GM18870 (cell line): ENCODE measurements around the gene ZNF22.

ENCODE experiments used
- ATAC-seq: cut with Tn5 transposase; IDR thresholded peaks from one replicate; pipeline ENCODE4 v1.9.1; 2021; ENCODE audit warnings: moderate library complexity; ENCODE audit not compliant: unreplicated experiment

ZNF22 gene

DNA sequence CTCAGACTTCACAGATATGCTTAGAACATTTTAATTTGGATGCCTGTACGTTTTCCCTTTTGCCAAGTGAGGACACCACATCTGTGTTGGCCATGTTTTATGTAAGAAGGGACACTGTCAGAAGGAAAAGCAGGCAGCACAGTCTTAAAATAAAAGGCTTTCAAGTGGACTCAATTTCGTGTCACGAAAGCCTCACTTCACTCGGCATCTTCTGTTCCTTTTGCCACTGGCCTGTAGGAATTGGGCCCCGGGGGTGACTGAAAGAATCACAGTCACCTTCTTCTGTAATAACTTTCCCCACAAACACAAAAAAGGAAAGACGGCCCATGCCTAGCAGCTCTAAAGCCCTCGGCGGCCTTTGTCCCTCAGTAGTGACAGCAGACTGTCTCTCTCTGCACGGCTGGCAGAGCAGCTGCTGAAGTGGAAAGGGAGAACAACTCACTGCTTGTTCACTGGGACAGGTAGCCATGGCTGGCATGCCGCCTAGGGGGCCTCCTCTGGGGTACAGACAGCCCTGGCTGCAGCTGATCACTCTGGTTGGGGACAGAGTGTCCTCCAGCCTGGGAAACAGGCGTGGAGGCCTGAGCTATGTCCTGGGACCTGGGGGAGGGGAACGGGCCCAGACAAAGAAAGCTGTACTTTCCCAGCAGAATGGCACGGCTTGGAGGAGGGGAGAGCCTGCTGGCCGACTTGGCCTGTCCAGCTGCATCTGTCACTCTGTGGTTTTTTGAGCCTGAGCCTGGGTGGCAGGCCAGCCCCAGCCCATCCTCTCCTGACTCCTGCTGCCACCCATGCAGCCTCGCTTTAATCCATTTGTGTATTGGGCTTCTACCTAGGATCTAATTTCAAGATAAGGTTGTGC is 36.7 kb upstream of the ZNF22 start:
- no peak for ATAC-seq

- no peak for ATAC-seq
Measured at GRCh38 chr10:44965104-44965503, 35.6 kb upstream of the ZNF22 start.

- peak; percentile 43 for ATAC-seq
Measured at GRCh38 chr10:44965651-44966097, 35.0 kb upstream of the ZNF22 start.

DNA sequence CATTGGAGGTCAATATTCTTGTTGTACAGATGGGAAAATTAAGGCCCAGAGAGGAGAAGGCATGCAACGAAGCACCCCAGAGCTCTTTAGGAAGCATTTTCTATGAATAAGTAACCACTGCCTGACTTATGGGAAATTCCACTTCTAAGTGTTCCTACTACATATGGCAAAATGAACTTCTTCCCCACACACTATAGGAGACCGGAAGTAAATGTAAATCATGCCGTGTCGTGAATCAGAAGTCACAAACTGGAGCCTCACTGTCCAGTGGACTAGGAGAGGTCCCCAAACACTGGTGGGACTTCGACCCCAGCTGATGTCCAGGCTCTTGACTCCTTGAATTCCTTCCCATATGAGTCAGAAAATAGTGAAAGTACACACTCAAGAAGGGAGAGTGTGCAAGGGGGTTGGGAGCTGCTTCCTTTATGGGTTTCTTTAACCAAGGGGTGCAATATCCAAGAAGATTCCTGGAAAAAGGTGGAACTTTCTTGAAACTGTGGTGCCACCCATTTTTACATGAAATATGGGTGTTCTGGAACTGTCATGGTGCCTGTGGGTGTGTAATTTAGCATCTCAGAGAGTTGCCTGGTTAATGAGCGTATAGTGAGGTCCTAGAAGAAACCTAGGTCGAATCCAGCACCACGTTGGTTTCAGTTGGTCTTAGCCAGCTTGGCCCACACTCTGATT is 34.5 kb upstream of the ZNF22 start:
- ATAC-seq, result peak; percentile 34

GRCh38 chr10:44966816-44967509 is 33.8 kb upstream of the ZNF22 start:
- ATAC-seq, result no peak

DNA sequence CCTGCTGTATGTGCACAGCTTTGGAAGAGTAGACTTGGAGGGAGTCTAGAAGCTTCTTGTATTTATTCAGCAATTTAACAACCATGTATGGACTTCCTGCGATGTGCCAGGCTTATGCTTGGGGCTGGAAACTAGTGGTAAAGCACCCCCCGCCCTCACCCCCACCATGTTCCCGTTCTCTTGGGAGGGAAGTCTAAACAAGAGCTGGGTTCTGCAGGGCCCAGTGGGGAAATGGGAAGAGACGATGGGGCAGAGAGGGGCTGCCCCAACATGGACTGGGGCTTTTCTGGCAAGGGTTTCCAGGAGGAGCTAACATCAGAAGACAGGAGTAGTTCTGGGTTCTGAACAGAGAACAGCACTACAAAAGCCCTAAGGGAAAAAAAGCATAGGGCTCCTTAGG is 33.1 kb upstream of the ZNF22 start:
- ATAC-seq, result no peak

GRCh38 chr10:44968091-44968490 is 32.6 kb upstream of the ZNF22 start:
- no peak for ATAC-seq

DNA sequence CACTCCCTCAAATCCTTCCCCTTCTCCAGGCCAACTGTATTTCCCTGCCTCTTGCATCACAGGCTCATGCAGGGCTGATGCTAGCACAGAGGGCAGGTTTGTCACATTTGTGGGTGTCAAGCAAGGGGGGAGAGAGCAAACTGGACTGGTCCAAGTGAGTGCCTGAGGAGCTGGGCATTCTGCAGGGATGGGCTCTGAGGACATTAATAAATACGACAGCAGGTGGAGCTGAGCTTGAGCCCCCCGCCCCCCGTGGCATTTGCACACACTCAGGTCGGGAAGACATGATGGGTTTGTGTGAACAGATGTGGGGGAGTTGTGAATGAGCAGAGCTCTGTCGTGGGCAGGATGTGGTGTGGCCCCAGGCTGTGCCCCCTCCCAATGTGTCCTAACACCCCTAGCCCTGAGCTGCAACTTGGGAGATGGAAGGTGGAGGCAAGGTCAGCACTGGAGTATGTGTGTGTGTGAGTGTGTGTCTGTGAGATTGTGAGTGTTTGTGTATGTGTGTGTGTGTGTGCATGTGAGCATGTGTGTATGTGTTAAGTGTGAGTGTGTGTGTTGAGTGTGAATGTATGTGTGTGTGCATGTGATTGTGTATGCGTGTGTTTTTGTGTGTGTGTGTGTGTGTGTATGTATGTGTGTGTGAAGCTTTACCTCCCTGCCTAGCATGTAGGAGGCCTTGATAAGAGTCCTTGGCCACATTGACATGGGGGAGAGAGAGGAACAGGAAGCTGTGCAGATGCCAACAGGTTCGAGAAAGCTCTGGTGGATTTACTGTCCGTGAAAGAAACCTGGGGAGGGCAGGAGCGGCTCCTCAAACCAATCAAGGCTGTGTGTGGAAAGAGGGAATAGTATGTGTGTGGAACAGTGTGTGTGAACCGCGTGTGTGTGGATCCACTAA is 32.0 kb upstream of the ZNF22 start:
- ATAC-seq, result no peak

DNA sequence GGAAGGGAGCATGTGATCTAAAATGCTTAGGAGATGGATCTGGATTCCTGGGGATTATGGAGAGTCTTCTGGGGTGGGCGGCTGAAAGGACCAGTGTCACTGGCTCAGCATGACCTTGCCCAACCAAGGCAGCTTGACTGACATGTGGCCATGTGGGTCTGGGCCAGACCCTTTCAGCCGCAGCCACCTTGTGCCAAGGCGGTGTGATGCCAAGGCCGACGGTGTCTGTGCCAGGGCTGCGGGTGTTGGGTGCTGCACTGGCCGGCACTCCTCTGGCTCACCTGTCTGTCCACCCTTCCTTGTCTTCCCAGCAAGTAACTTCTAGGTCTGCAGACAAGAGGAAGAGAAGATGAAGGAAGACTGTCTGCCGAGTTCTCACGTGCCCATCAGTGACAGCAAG is 30.9 kb upstream of the ZNF22 start:
- no peak for ATAC-seq

GRCh38 chr10:44970812-44971395 is 29.8 kb upstream of the ZNF22 start:
- ATAC-seq, result no peak

DNA sequence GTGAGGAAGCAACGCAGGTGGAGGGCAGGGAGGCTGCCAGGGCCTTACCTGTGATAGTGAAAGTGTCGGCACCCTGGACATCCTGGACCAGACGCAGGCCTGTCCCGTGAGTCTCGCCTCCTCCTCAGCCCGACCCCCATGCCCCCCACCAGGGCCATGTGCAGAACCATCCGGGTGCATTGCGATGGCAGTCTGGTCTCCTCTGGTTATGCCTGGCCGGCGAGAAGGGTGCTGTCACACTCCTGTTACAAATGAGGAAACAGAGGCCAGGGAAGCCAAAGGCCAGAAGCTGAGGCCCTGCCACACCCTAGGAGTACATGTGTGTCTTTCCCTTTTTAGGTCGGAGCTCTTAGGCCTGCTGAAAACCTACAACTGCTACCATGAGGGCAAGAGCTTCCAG is 29.3 kb upstream of the ZNF22 start:
- ATAC-seq, result no peak

- no peak for ATAC-seq
Measured at GRCh38 chr10:44971935-44972757, 28.6 kb upstream of the ZNF22 start.

DNA sequence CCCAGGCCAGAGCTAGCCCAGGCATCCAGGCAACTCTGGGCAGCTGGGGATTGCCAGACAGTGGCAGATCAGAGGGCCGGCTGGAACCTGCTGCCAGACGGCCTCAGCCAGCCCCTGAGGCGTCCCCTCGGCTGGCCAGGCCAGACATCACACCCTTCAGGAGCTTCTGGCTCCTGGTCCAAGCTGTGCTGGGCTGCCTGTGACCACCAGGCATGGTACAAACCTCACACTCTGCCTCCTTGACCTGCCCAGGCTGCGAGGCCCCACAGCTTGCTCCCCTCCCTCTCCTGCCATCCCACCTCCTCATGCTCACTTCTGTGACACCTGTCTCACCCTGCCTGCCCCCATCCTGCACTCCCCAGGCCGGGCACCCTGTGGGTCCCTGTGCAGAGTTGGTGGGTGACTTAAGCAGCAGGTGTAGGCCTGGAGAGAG is 27.8 kb upstream of the ZNF22 start:
- ATAC-seq, result no peak

- peak; percentile 30 for ATAC-seq
Measured at GRCh38 chr10:44973323-44974081, 27.2 kb upstream of the ZNF22 start.

DNA sequence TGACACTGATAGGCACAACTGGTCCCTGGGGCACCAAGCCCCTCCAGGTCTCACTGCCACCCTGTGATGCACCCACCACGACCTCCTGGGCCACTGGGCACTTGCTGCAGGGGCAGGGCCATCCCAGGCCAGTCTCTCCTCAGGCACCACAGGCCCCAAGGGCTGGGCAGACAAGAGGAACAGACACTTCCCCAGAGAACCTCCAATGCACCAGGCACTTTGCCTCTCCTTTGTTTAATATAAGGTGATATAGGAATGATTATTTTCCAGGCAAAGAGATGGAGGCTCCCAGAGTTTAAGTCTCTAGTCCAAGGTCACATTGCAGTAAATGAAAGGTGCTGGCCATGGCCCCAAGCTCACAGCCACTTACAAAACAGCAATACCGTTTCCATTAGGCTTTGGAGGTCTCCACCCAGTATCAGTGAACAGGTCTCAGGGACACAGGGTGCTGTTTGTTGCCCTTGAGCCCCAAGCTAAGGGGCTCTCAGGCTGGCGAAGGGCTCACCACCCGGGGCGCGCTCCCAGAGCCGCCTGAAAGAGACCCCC is 26.6 kb upstream of the ZNF22 start:
- no peak for ATAC-seq

DNA sequence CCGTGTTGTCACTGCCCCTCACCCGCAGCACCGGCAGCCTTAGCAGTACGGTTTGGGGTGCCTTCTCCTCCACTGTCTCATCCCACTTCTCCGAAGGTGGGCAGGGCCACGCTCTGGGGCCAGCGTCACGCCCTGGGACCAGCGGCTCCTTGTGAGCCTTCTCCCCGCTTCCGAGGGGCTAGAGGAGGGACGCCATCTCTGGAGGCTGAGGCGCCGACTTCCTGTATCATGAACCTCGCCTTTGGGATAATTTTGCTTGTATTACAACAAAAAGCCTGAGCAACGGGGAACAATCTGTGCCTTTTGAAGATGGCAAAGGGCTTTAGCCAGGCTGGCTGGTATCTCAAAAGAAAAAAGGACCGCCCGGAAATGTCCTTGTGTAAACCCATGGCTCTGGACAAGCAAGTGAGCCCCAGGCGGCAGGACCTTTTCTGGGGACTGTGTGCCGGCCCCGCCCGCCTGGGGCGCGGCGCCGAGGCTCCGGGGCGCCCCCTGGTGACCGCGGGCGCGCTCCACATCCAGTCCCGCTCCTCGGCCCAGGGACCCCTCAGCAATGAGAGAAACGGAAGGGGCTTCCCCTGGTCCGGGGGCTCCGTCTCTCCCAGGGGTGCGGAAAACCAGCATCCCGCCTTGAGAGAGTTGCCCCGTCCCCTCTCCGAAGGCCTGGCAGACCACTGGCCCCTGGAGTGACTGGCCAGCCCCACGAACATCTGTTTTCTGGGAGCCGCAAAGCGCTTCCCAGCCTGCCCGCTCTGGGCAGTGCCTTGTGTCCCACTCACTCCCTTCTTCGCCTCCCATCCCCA is 25.9 kb upstream of the ZNF22 start:
- peak; percentile 31 for ATAC-seq
